HepG2 (cell line): ENCODE measurements around the gene NEK3.

ENCODE experiments used
- ATAD3A ChIP-seq: sonication (generic); formaldehyde crosslinking; IDR thresholded peaks from 2 replicates; pipeline ENCODE4 v1.4.0; 2020; ENCODE audit warnings: missing genetic modification reagents
- ELF4 ChIP-seq: sonication (generic); formaldehyde crosslinking; IDR thresholded peaks from 2 replicates; pipeline ENCODE4 v1.5.0; 2020; ENCODE audit warnings: missing genetic modification reagents, mild to moderate bottlenecking, moderate library complexity, borderline replicate concordance
- POLR2AphosphoS5 ChIP-seq: IDR thresholded peaks from 2 replicates; pipeline ENCODE4 v1.6.1; 2012; ENCODE audit warnings: low read depth, low read length
- SP1 ChIP-seq, 2 experiments: fragments of 450-650 bp in 1 of 2; sonication (generic) in 1 of 2; formaldehyde crosslinking in 1 of 2; IDR thresholded peaks; 2 replicates each; pipeline versions ENCODE4 v1.4.0 to v1.6.1; 2016 to 2020; ENCODE audit warnings: missing genetic modification reagents in 1 of 2
- TEAD2 ChIP-seq: sonication (generic); formaldehyde crosslinking; IDR thresholded peaks from 2 replicates; pipeline ENCODE4 v1.9.0; 2021; ENCODE audit warnings: missing genetic modification reagents
- ZBTB1 ChIP-seq: sonication (generic); formaldehyde crosslinking; IDR thresholded peaks from 2 replicates; pipeline ENCODE4 v1.4.0; 2020; ENCODE audit warnings: missing genetic modification reagents, borderline replicate concordance
- TF ChIP-seq, protein P1 (sequence below): sonication (generic); formaldehyde crosslinking; IDR thresholded peaks from 2 replicates; pipeline ENCODE4 v1.4.0; 2020; ENCODE audit warnings: missing genetic modification reagents

DNA sequence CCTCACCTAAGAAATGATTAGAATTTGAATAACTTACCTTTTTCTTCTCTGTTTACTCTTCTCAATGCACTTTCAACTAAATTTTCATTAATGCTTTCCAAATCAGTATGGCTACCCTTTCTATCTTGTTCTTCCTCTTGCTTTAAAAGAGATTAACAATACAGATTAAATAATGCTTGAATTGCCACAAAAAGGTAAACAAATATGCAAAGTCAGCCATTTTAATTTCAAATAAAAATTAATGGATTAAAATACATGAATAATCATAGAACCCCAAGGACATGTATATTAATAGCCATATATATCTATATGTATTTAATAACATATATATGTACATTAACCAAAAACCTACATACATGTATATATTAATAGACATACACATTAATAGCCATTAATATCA, 22.6 kb downstream of the NEK3 start:
- TF ChIP-seq ELF4 (CRISPR knock-in tag) (no peak), ATAD3A (CRISPR knock-in tag) (no peak), SP1 (IDR thresholded peaks at IDR 0.05) (no peak), SP1 (CRISPR knock-in tag; IDR thresholded peaks at IDR 0.05) (no peak), TEAD2 (no peak), ZBTB1 (no peak), POLR2AphosphoS5 (no peak)
- TF ChIP-seq, protein P1, sequence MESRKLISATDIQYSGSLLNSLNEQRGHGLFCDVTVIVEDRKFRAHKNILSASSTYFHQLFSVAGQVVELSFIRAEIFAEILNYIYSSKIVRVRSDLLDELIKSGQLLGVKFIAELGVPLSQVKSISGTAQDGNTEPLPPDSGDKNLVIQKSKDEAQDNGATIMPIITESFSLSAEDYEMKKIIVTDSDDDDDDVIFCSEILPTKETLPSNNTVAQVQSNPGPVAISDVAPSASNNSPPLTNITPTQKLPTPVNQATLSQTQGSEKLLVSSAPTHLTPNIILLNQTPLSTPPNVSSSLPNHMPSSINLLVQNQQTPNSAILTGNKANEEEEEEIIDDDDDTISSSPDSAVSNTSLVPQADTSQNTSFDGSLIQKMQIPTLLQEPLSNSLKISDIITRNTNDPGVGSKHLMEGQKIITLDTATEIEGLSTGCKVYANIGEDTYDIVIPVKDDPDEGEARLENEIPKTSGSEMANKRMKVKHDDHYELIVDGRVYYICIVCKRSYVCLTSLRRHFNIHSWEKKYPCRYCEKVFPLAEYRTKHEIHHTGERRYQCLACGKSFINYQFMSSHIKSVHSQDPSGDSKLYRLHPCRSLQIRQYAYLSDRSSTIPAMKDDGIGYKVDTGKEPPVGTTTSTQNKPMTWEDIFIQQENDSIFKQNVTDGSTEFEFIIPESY (CRISPR knock-in tag): no peak
